Measurements from ENCODE around the gene PTPN14.

The PTPN14 gene

DNA sequence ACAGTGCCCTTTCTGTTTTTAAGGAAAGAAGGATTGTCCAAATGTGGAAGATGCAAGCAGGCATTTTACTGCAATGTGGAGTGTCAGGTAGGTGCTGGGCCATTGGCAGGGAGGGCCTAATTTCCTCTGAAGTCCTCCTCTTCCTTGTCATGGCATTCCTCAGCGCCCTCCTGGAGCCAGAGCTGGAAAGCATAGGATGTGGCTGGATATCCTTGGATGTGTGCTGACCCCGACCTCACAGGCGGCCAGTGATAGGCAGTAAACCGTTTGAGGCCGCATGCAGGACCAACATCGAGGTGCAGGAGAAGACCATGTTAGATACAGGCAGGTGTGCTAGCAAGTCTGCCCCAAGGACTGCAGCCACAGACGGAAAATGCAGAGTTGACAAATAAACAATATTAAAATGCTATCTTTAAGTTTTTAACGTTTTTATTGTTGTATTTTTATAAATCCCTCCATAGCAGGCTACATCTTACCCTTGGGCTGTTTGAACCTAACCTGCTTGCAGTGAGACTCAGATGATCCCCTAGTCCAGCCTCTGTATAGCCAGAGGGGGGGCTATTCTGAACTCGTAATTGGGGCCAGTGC, 246.1 kb downstream of the PTPN14 start:
- Histone ChIP-seq H3K9ac (ENCODE audit: low read length) (no peak overlapping the region), H3K36me3 (ENCODE audit: control insufficient read depth, insufficient read depth, low read length) (no peaks in the 10 kb centered on the region), H3K4ac (ENCODE audit: low read depth, low read length) (no peak overlapping the region), H3K18ac (ENCODE audit: low read length) (no peak overlapping the region), H4K8ac (ENCODE audit: low read depth, low read length) (no peak overlapping the region), H4K5ac (ENCODE audit: low read length) (no peak overlapping the region), H2BK5ac (ENCODE audit: low read length) (no peak overlapping the region), H3K56ac (ENCODE audit: low read length) (no peak overlapping the region), H3K27ac (ENCODE audit: low read depth, low read length) (no peak overlapping the region), H2AK5ac (ENCODE audit: low read length) (no peak overlapping the region), H3K79me2 (ENCODE audit: control insufficient read depth, insufficient read depth, low read length) (no peaks in the 10 kb centered on the region), H2BK15ac (replicated peaks; ENCODE audit: low read depth) (no peak overlapping the region), H3K27me3 (ENCODE audit: insufficient read depth, low read length, poor library complexity) (no peaks in the 10 kb centered on the region), H3K79me1 (ENCODE audit: low read length) (peaks cover 2% of the 10 kb centered on the region), H3K4me2 (ENCODE audit: low read length) (no peak overlapping the region), H3K4me1 (ENCODE audit: control insufficient read depth, low read depth, low read length) (peaks cover 1% of the 10 kb centered on the region), H2BK120ac (ENCODE audit: low read depth, low read length) (no peak overlapping the region), H3K23ac (ENCODE audit: low read length) (no peak overlapping the region), H3K4me3 (ENCODE audit: low read length) (no peak overlapping the region)
- no peak for DNase-seq
- no CpG with 5 or more reads among the region's 9 CpGs for WGBS (ENCODE audit: extremely low coverage, insufficient coverage, low lambda C conversion rate)

DNA sequence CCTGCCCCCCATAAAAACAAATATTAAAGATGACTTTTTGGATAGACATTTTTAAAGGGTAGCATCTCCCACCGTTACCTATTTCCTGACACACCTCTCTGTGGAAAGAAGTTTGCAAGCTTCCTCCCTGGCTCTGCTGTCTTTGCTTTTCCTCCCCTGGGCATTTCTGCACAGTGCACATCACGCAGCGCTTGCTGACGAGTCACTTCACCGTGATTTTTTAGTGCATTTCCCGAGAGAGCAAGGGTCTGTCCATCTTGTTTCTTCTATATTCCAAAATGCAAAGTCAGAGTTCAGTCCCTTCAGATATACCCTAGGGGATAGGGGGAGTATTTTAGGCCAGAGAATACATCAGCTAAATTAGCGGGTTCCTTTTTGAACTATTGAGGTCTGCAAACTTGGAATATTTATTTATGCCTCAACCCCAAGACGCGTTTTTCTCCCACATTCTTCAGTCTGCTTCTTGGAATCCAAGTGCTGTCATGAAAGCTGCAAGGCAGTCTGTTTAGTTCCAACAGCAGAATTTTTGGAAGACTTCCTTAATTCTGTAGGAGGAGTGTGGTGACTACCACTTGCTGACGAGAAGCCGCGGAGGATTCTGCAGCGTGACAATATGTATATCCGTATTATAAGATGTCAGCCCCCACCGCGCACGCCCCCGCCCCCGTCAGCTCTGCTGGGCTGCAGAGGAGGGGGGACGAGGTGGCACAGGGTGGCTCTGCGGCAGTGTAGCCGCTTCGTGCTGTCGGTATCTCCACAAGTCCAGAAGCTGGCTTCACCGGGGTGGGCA, 248.1 kb downstream of the PTPN14 start:
- Histone ChIP-seq H3K79me1 (ENCODE audit: low read length) (peaks cover 2% of the 10 kb centered on the region), H3K36me3 (ENCODE audit: control insufficient read depth, insufficient read depth, low read length) (no peaks in the 10 kb centered on the region), H4K8ac (ENCODE audit: low read depth, low read length) (no peak overlapping the region), H2BK120ac (ENCODE audit: low read depth, low read length) (no peak overlapping the region), H3K4me2 (ENCODE audit: low read length) (no peak overlapping the region), H2AK5ac (ENCODE audit: low read length) (no peak overlapping the region), H3K9ac (ENCODE audit: low read length) (no peak overlapping the region), H3K4me1 (ENCODE audit: control insufficient read depth, low read depth, low read length) (peaks cover 1% of the 10 kb centered on the region), H3K56ac (ENCODE audit: low read length) (no peak overlapping the region), H3K23ac (ENCODE audit: low read length) (no peak overlapping the region), H4K5ac (ENCODE audit: low read length) (no peak overlapping the region), H3K4me3 (ENCODE audit: low read length) (no peak overlapping the region), H3K18ac (ENCODE audit: low read length) (no peak overlapping the region), H2BK5ac (ENCODE audit: low read length) (no peak overlapping the region), H3K27me3 (ENCODE audit: insufficient read depth, low read length, poor library complexity) (no peaks in the 10 kb centered on the region), H2BK15ac (replicated peaks; ENCODE audit: low read depth) (no peak overlapping the region), H3K4ac (ENCODE audit: low read depth, low read length) (no peak overlapping the region), H3K27ac (ENCODE audit: low read depth, low read length) (no peak overlapping the region), H3K79me2 (ENCODE audit: control insufficient read depth, insufficient read depth, low read length) (no peaks in the 10 kb centered on the region)
- no CpG with 5 or more reads among the region's 25 CpGs for whole genome bisulfite sequencing (ENCODE audit: extremely low coverage, insufficient coverage, low lambda C conversion rate)
- DNase-seq, result no peak

DNA sequence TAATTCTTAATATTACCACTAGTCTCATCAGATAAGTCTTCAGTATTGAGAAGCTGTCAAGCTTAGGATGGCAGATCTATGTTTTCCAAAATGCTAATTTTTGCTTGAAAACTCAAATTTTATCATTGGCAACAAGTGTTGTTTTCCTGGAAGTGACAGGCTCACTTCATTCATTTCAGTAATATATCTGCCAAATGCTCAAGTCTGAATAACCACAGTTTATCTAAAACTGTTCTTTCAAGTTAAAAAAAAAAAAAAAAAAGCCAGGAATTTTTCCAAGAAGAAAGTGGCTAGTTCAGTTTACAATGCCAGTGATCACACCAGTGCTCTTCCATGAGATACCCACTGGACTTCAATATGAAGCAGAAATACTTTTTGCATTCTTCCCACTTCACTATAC, 249.9 kb downstream of the PTPN14 start:
- no peak overlapping the region for H4K5ac ChIP-seq (ENCODE audit: low read length)
- no peak overlapping the region for H3K4me2 ChIP-seq (ENCODE audit: low read length)
- no peak overlapping the region for H3K9ac ChIP-seq (ENCODE audit: low read length)
- no peak for DNase-seq
- H3K79me1 ChIP-seq (ENCODE audit: low read length), result peaks cover 2% of the 10 kb centered on the region
- no peak overlapping the region for H2BK15ac ChIP-seq (replicated peaks; ENCODE audit: low read depth)
- no peak overlapping the region for H3K18ac ChIP-seq (ENCODE audit: low read length)
- H3K4me1 ChIP-seq (ENCODE audit: control insufficient read depth, low read depth, low read length), result peaks cover 4% of the 10 kb centered on the region
- H3K36me3 ChIP-seq (ENCODE audit: control insufficient read depth, insufficient read depth, low read length), result no peaks in the 10 kb centered on the region
- no peak overlapping the region for H4K8ac ChIP-seq (ENCODE audit: low read depth, low read length)
- no peaks in the 10 kb centered on the region for H3K79me2 ChIP-seq (ENCODE audit: control insufficient read depth, insufficient read depth, low read length)
- H3K23ac ChIP-seq (ENCODE audit: low read length), result no peak overlapping the region
- no peak overlapping the region for H3K56ac ChIP-seq (ENCODE audit: low read length)
- H2BK120ac ChIP-seq (ENCODE audit: low read depth, low read length), result no peak overlapping the region
- no peak overlapping the region for H3K27ac ChIP-seq (ENCODE audit: low read depth, low read length)
- no peak overlapping the region for H3K4me3 ChIP-seq (ENCODE audit: low read length)
- no peak overlapping the region for H2BK5ac ChIP-seq (ENCODE audit: low read length)
- no peak overlapping the region for H3K4ac ChIP-seq (ENCODE audit: low read depth, low read length)
- H3K27me3 ChIP-seq (ENCODE audit: insufficient read depth, low read length, poor library complexity), result no peaks in the 10 kb centered on the region
- H2AK5ac ChIP-seq (ENCODE audit: low read length), result no peak overlapping the region

DNA sequence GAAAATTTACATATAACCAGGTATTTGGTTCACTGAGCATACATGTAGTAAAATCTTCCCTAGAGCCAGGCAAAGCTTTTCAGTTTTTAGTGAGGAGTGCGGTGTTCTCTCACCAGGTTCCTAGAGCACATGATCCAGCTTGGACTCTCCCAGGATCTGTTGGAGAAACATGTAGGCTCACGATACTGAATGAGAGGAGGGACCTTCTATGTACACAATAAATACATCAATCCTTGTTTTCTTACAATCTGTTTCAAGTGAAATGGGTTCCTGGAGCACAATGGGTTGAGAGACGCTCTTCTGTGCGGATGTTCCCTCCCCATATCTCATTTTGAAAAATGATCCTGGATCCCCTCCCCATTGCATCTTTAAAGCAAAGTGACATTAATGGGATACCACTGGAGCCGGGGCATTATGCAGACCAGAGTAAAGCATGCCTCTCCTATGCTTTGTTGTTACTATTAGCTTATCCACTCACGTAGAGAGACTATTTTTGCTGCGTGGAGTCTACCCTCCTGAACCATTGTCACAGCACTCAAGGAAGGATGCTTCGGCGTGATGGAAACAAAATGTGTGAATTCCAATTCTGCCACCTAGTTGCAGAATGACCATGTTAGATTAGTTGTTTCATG, 251.1 kb downstream of the PTPN14 start:
- no peak overlapping the region for H4K5ac ChIP-seq (ENCODE audit: low read length)
- H3K79me2 ChIP-seq (ENCODE audit: control insufficient read depth, insufficient read depth, low read length), result no peaks in the 10 kb centered on the region
- H2BK15ac ChIP-seq (replicated peaks; ENCODE audit: low read depth), result no peak overlapping the region
- no peak overlapping the region for H3K4ac ChIP-seq (ENCODE audit: low read depth, low read length)
- no peak overlapping the region for H2BK120ac ChIP-seq (ENCODE audit: low read depth, low read length)
- H3K27ac ChIP-seq (ENCODE audit: low read depth, low read length), result no peak overlapping the region
- no peak overlapping the region for H3K56ac ChIP-seq (ENCODE audit: low read length)
- H2AK5ac ChIP-seq (ENCODE audit: low read length), result no peak overlapping the region
- H3K9ac ChIP-seq (ENCODE audit: low read length), result no peak overlapping the region
- no peak for DNase-seq
- no peak overlapping the region for H3K4me2 ChIP-seq (ENCODE audit: low read length)
- no peaks in the 10 kb centered on the region for H3K27me3 ChIP-seq (ENCODE audit: insufficient read depth, low read length, poor library complexity)
- H3K4me3 ChIP-seq (ENCODE audit: low read length), result no peak overlapping the region
- no CpG with 5 or more reads among the region's 9 CpGs for WGBS (ENCODE audit: extremely low coverage, insufficient coverage, low lambda C conversion rate)
- H3K23ac ChIP-seq (ENCODE audit: low read length), result no peak overlapping the region
- H2BK5ac ChIP-seq (ENCODE audit: low read length), result no peak overlapping the region
- H3K18ac ChIP-seq (ENCODE audit: low read length), result no peak overlapping the region
- H3K36me3 ChIP-seq (ENCODE audit: control insufficient read depth, insufficient read depth, low read length), result no peaks in the 10 kb centered on the region
- peaks cover 2% of the 10 kb centered on the region for H3K79me1 ChIP-seq (ENCODE audit: low read length)
- peaks cover 4% of the 10 kb centered on the region for H3K4me1 ChIP-seq (ENCODE audit: control insufficient read depth, low read depth, low read length)
- H4K8ac ChIP-seq (ENCODE audit: low read depth, low read length), result no peak overlapping the region
